H9 (cell line): ENCODE data around the gene ACAP3. TPM values are rescaled to one million over a fixed set of nuclear protein-coding genes. Genes with fewer than 3 reads are reported as not detected.

Experiments
- DNase-seq: peaks from one replicate; pipeline ENCODE4 v3.0.0-alpha.2; 2017
- H2AFZ ChIP-seq: one replicate; pipeline ENCODE4 v1.6.1; 2013; ENCODE audit warnings: mild to moderate bottlenecking, low read length, control low read depth, moderate library complexity
- H2AK5ac ChIP-seq: 2 replicates; pipeline ENCODE4 v1.6.1; 2013; ENCODE audit warnings: low read length, control low read depth, mixed read lengths; ENCODE audit not compliant: insufficient read length
- H2BK120ac ChIP-seq: one replicate; pipeline ENCODE4 v1.6.1; 2013; ENCODE audit warnings: low read depth, mild to moderate bottlenecking, low read length, control low read depth, inconsistent platforms; ENCODE audit not compliant: poor library complexity, severe bottlenecking
- H2BK12ac ChIP-seq: 2 replicates; pipeline ENCODE4 v1.6.1; 2013; ENCODE audit warnings: low read length, control low read depth, mixed read lengths, low read depth; ENCODE audit not compliant: insufficient read length
- H2BK15ac ChIP-seq: 2 replicates; pipeline ENCODE4 v1.6.1; 2013; ENCODE audit warnings: low read depth, low read length, control low read depth
- H2BK20ac ChIP-seq: one replicate; pipeline ENCODE4 v1.6.1; 2013; ENCODE audit warnings: low read depth, mild to moderate bottlenecking, low read length, control low read depth, inconsistent platforms; ENCODE audit not compliant: poor library complexity, severe bottlenecking
- H2BK5ac ChIP-seq: 2 replicates; pipeline ENCODE4 v1.6.1; 2013; ENCODE audit warnings: low read length, control low read depth, mixed read lengths; ENCODE audit not compliant: insufficient read length
- H3K14ac ChIP-seq: 2 replicates; pipeline ENCODE4 v1.6.1; 2013; ENCODE audit warnings: low read length, control low read depth; ENCODE audit not compliant: insufficient read depth
- H3K18ac ChIP-seq: 2 replicates; pipeline ENCODE4 v1.6.1; 2013; ENCODE audit warnings: low read depth, mild to moderate bottlenecking, mixed read lengths, low read length, control low read depth; ENCODE audit not compliant: insufficient read length
- H3K23ac ChIP-seq: 2 replicates; pipeline ENCODE4 v1.6.1; 2013; ENCODE audit warnings: low read length, control low read depth, mixed read lengths, low read depth; ENCODE audit not compliant: insufficient read length
- H3K23me2 ChIP-seq: 2 replicates; pipeline ENCODE4 v1.6.1; 2013; ENCODE audit warnings: low read depth, mild to moderate bottlenecking, mixed read lengths, low read length, control low read depth; ENCODE audit not compliant: insufficient read length, poor library complexity, severe bottlenecking
- H3K27ac ChIP-seq: 2 replicates; pipeline ENCODE4 v1.5.1; 2013; ENCODE audit warnings: low read length, control low read depth, mixed read lengths, low read depth; ENCODE audit not compliant: insufficient read length
- H3K27me3 ChIP-seq: 2 replicates; pipeline ENCODE4 v1.6.1; 2013; ENCODE audit warnings: low read length, control low read depth, inconsistent platforms; ENCODE audit not compliant: insufficient read depth
- H3K4ac ChIP-seq: 2 replicates; pipeline ENCODE4 v1.6.1; 2013; ENCODE audit warnings: low read depth, mild to moderate bottlenecking, control low read depth, inconsistent platforms, low read length, moderate library complexity
- H3K4me1 ChIP-seq: 2 replicates; pipeline ENCODE4 v1.6.1; 2013; ENCODE audit warnings: low read length, control low read depth, inconsistent platforms; ENCODE audit not compliant: insufficient read depth
- H3K4me2 ChIP-seq: 2 replicates; pipeline ENCODE4 v1.6.1; 2013; ENCODE audit warnings: low read length, control low read depth, mixed read lengths; ENCODE audit not compliant: insufficient read length, insufficient read depth
- H3K56ac ChIP-seq: 2 replicates; pipeline ENCODE4 v1.6.1; 2013; ENCODE audit warnings: low read depth, mild to moderate bottlenecking, mixed read lengths, low read length, control low read depth; ENCODE audit not compliant: insufficient read length
- H3K79me1 ChIP-seq: 2 replicates; pipeline ENCODE4 v1.6.1; 2013; ENCODE audit warnings: low read depth, mild to moderate bottlenecking, moderate library complexity, low read length, control low read depth, inconsistent platforms; ENCODE audit not compliant: insufficient read depth, poor library complexity, severe bottlenecking
- H3K79me2 ChIP-seq: 2 replicates; pipeline ENCODE4 v1.6.1; 2013; ENCODE audit warnings: low read length, control low read depth, inconsistent platforms; ENCODE audit not compliant: insufficient read depth
- H3K9ac ChIP-seq: 2 replicates; pipeline ENCODE4 v1.6.1; 2013; ENCODE audit warnings: low read length, control low read depth, mixed read lengths; ENCODE audit not compliant: insufficient read length; ENCODE audit errors: extremely low read depth
- H3K9me3 ChIP-seq: one replicate; pipeline ENCODE4 v1.6.1; 2013; ENCODE audit warnings: low read depth, low read length, inconsistent platforms; ENCODE audit not compliant: control insufficient read depth
- H3T11ph ChIP-seq: one replicate; pipeline ENCODE4 v1.6.1; 2013; ENCODE audit warnings: mild to moderate bottlenecking, low read length, control low read depth, inconsistent platforms
- H4K20me1 ChIP-seq: one replicate; pipeline ENCODE4 v1.6.1; 2013; ENCODE audit not compliant: control insufficient read depth, insufficient read length, insufficient read depth
- H4K5ac ChIP-seq: 2 replicates; pipeline ENCODE4 v1.6.1; 2013; ENCODE audit warnings: low read depth, mild to moderate bottlenecking, mixed read lengths, low read length, control low read depth; ENCODE audit not compliant: insufficient read length
- H4K8ac ChIP-seq: replicated peaks from 2 replicates; pipeline ENCODE4 v1.6.1; 2013; ENCODE audit warnings: low read length, control low read depth, mixed read lengths, low read depth; ENCODE audit not compliant: insufficient read length
- H4K91ac ChIP-seq: 2 replicates; pipeline ENCODE4 v1.6.1; 2013; ENCODE audit warnings: low read depth, mild to moderate bottlenecking, moderate library complexity, mixed read lengths, low read length, control low read depth; ENCODE audit not compliant: insufficient read length
- H3K27ac Mint-ChIP-seq, 3 experiments: 2 replicates in 2 of 3; 3 replicates in 1 of 3; pipeline ENCODE4 v1.8.0; 2020 to 2021; ENCODE audit warnings: mixed read lengths in 3 of 3, mild to moderate bottlenecking in 1 of 3, moderate library complexity in 1 of 3
- H3K27me3 Mint-ChIP-seq: 2 replicates; pipeline ENCODE4 v1.8.0; 2021; ENCODE audit warnings: low read depth, mild to moderate bottlenecking, moderate library complexity, mixed read lengths
- H3K36me3 Mint-ChIP-seq, 3 experiments: 2 replicates in 2 of 3; 3 replicates in 1 of 3; pipeline ENCODE4 v1.8.0; 2020 to 2021; ENCODE audit warnings: low read depth in 3 of 3, mixed read lengths in 3 of 3; ENCODE audit not compliant: insufficient read depth in 1 of 3
- H3K4me1 Mint-ChIP-seq, 2 experiments: 2 replicates each; pipeline ENCODE4 v1.8.0; 2020; ENCODE audit warnings: mixed read lengths in 2 of 2
- H3K4me3 Mint-ChIP-seq, 2 experiments: 2 replicates in 1 of 2; 3 replicates in 1 of 2; pipeline ENCODE4 v1.8.0; 2020 to 2021; ENCODE audit warnings: mild to moderate bottlenecking in 2 of 2, mixed read lengths in 2 of 2, moderate library complexity in 1 of 2
- H3K9me3 Mint-ChIP-seq, 2 experiments: 2 replicates in 1 of 2; 3 replicates in 1 of 2; pipeline ENCODE4 v1.8.0; 2020; ENCODE audit warnings: mild to moderate bottlenecking in 2 of 2, mixed read lengths in 2 of 2, moderate library complexity in 1 of 2
- WGBS: extraction: QIAGEN DNeasy Blood & Tissue Kit; methylation state at CpG from one replicate; pipeline ENCODE4 v1.1.7; 2013; ENCODE audit warnings: missing lambda C conversion rate, low lambda C conversion rate, mixed read lengths; ENCODE audit not compliant: insufficient read length; ENCODE audit errors: extremely low coverage; 5-methylcytosine and 5-hydroxymethylcytosine counted together
- total RNA-seq: library from RNA; stranded (reverse); gene quantifications from 2 replicates; pipeline ENCODE4 v1.2.1, GENCODE V29; 2021
- TF ChIP-seq, protein P1 (sequence below): fragments of 200-600 bp; sonication (generic); conservative IDR thresholded peaks from 3 replicates; pipeline ENCODE4 v1.8.0; 2021; ENCODE audit warnings: antibody characterized with exemption, mild to moderate bottlenecking

The ACAP3 gene
- total RNA-seq, 1 experiment from 2014 or later: 41.4 TPM

DNA sequence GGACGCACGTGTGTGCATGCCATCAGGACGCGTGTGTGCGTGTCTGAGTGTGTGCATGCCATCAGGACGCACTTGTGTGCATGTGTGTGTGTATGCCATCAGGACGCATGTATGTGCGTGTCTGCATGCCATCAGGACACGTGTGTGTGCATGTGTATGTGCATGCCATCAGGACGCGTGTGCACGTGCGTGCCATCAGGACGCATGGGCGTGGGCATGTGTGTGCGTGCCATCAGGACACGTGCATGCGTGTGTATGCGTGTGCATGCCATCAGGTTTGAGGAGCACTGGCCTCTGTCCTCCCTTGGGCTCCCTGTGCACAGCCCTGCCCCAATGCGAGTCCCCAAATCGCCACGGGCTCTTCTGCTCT, 48.6 kb downstream of the ACAP3 start:
- no peak overlapping the region for H2BK12ac ChIP-seq
- H3T11ph ChIP-seq: no peak overlapping the region
- H2BK5ac ChIP-seq: no peak overlapping the region
- H3K18ac ChIP-seq: no peak overlapping the region
- no peak overlapping the region for H3K27ac ChIP-seq
- H4K20me1 ChIP-seq: no peaks in the 10 kb centered on the region
- H3K27me3 ChIP-seq: no peaks in the 10 kb centered on the region
- no peak overlapping the region for H3K14ac ChIP-seq
- H4K5ac ChIP-seq: peak overlapping the region; percentile 4
- no peak overlapping the region; a peak in 1 of 5 replicates for H3K4me3 Mint-ChIP-seq
- no peaks in the 10 kb centered on the region for H3K9me3 ChIP-seq
- H3K27me3 Mint-ChIP-seq: peaks cover 3% of the 10 kb centered on the region; the same call in 1 of the 2 replicates
- DNase-seq: no peak
- no peak overlapping the region for H3K4ac ChIP-seq
- no peak overlapping the region for H2BK20ac ChIP-seq
- H3K4me1 ChIP-seq: no peaks in the 10 kb centered on the region
- no peak overlapping the region for H3K23ac ChIP-seq
- H3K79me2 ChIP-seq: no peaks in the 10 kb centered on the region
- H3K4me2 ChIP-seq: no peak overlapping the region
- H3K79me1 ChIP-seq: no peaks in the 10 kb centered on the region
- peak overlapping the region in 2 of 3 experiments; percentile 86 to 92; a peak in 3 of 7 replicates for H3K27ac Mint-ChIP-seq
- no peak overlapping the region for H3K56ac ChIP-seq
- peaks cover 14 to 27% of the 10 kb centered on the region in 2 experiments for H3K4me1 Mint-ChIP-seq
- H2AFZ ChIP-seq: no peak overlapping the region
- no CpG with 5 or more reads among the region's 22 CpGs for WGBS
- H3K9ac ChIP-seq: no peak overlapping the region
- TF ChIP-seq, protein P1, sequence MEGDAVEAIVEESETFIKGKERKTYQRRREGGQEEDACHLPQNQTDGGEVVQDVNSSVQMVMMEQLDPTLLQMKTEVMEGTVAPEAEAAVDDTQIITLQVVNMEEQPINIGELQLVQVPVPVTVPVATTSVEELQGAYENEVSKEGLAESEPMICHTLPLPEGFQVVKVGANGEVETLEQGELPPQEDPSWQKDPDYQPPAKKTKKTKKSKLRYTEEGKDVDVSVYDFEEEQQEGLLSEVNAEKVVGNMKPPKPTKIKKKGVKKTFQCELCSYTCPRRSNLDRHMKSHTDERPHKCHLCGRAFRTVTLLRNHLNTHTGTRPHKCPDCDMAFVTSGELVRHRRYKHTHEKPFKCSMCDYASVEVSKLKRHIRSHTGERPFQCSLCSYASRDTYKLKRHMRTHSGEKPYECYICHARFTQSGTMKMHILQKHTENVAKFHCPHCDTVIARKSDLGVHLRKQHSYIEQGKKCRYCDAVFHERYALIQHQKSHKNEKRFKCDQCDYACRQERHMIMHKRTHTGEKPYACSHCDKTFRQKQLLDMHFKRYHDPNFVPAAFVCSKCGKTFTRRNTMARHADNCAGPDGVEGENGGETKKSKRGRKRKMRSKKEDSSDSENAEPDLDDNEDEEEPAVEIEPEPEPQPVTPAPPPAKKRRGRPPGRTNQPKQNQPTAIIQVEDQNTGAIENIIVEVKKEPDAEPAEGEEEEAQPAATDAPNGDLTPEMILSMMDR: no peak
- H2AK5ac ChIP-seq: no peak overlapping the region
- H4K91ac ChIP-seq: no peak overlapping the region
- no peak overlapping the region for H2BK15ac ChIP-seq
- no peaks in the 10 kb centered on the region; a peak in 2 of 5 replicates for H3K9me3 Mint-ChIP-seq
- peaks cover 36 to 80% (median 66%) of the 10 kb centered on the region in 3 experiments; a peak in 6 of 7 replicates for H3K36me3 Mint-ChIP-seq
- H3K23me2 ChIP-seq: no peaks in the 10 kb centered on the region
- H4K8ac ChIP-seq: no peak overlapping the region
- H2BK120ac ChIP-seq: no peak overlapping the region
